ENCODE results near the gene UPK1B.
"Not testable (repeated sequence)": the region's sequence is repeated elsewhere in the genome, so short reads cannot be mapped to it uniquely, and the experiment has no call there.

DNA sequence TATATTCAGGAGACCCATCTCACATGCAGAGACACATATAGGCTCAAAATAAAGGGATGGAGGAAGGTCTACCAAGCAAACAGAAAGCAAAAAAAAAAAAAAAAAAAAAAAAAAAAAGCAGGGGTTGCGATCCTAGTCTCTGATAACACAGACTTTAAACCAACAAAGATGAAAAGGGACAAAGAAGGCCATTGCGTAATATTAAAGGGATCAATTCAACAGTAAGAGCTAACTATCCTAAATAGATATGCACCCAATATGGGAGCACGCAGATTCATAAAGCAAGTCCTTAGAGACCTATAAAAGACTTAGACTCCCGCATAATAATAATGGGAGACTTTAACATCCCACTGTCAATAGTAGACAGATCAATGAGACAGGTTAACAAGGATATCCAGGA is 41.1 kb upstream of the UPK1B start:
- TF ChIP-seq, protein P1, sequence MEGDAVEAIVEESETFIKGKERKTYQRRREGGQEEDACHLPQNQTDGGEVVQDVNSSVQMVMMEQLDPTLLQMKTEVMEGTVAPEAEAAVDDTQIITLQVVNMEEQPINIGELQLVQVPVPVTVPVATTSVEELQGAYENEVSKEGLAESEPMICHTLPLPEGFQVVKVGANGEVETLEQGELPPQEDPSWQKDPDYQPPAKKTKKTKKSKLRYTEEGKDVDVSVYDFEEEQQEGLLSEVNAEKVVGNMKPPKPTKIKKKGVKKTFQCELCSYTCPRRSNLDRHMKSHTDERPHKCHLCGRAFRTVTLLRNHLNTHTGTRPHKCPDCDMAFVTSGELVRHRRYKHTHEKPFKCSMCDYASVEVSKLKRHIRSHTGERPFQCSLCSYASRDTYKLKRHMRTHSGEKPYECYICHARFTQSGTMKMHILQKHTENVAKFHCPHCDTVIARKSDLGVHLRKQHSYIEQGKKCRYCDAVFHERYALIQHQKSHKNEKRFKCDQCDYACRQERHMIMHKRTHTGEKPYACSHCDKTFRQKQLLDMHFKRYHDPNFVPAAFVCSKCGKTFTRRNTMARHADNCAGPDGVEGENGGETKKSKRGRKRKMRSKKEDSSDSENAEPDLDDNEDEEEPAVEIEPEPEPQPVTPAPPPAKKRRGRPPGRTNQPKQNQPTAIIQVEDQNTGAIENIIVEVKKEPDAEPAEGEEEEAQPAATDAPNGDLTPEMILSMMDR (conservative IDR thresholded peaks at IDR 0.05) = not testable (repeated sequence)
- TF ChIP-seq ZFX (IDR thresholded peaks at IDR 0.05) = not testable (repeated sequence)

All from C4-2B (cell line).